ENCODE results near the gene TNFAIP1. TPM values are rescaled to one million over a fixed set of nuclear protein-coding genes. Genes with fewer than 3 reads are reported as not detected.

The TNFAIP1 gene
- total and polyA plus RNA-seq, 4 donors, result 11.7 to 68.9 (median 33.6) TPM

GRCh38 chr17:28330671-28331070 lies 4.9 kb upstream of the TNFAIP1 start:
- peaks cover 5 to 7% of the 10 kb centered on the region in 2 donors for H3K36me3 ChIP-seq (ENCODE audit: control insufficient read depth in 1 of 2, insufficient read depth in 2 of 2, low read length in 1 of 2)
- WGBS, 2 donors, result 89 to 90% methylated on average over 5 of the region's 5 CpGs
- no peak for ATAC-seq (ENCODE audit: low FRiP score)
- H3K27me3 ChIP-seq (ENCODE audit: control insufficient read depth in 1 of 2, insufficient read depth in 2 of 2, low read length in 1 of 2), result no peaks in the 10 kb centered on the region
- intact Hi-C loops (cut with DNase I), result loop anchor here (10.0 kb wide), 2 partner anchors 286 to 624 kb away; partner anchors contain the start of genes NLK (in 1 of the 2) and PHF12 (in 1 of the 2)
- H3K4me1 ChIP-seq (ENCODE audit: control insufficient read depth in 1 of 2, insufficient read depth in 2 of 2, low read length in 2 of 2), result no peaks in the 10 kb centered on the region
- no peaks in the 10 kb centered on the region for H3K9me3 ChIP-seq (ENCODE audit: control insufficient read depth, low read length)
- no peak overlapping the region for H3K4me3 ChIP-seq (ENCODE audit: low read length in 2 of 2)
- H3K27ac ChIP-seq (ENCODE audit: low read depth in 1 of 2, low read length in 2 of 2), result no peak overlapping the region
- DNase-seq, result peak in 1 of 2 donors; percentile 55

- Histone ChIP-seq H3K27me3 (ENCODE audit: control insufficient read depth in 1 of 2, insufficient read depth in 2 of 2, low read length in 1 of 2) (no peaks in the 10 kb centered on the region), H3K27ac (ENCODE audit: low read depth in 1 of 2, low read length in 2 of 2) (no peak overlapping the region), H3K4me3 (ENCODE audit: low read length in 2 of 2) (no peak overlapping the region), H3K4me1 (ENCODE audit: control insufficient read depth in 1 of 2, insufficient read depth in 2 of 2, low read length in 2 of 2) (peaks cover 0 to 5% of the 10 kb centered on the region in 2 donors), H3K9me3 (ENCODE audit: control insufficient read depth, low read length) (no peaks in the 10 kb centered on the region), H3K36me3 (ENCODE audit: control insufficient read depth in 1 of 2, insufficient read depth in 2 of 2, low read length in 1 of 2) (peaks cover 5 to 7% of the 10 kb centered on the region in 2 donors)
- WGBS, 2 donors, result 84 to 89% methylated on average over 6 of the region's 6 CpGs
- DNase-seq (no peak), ATAC-seq (ENCODE audit: low FRiP score) (no peak)
- intact Hi-C loops (cut with DNase I), result loop anchor here (10.0 kb wide), 2 partner anchors 287 to 623 kb away; partner anchors contain the start of genes NLK (in 1 of the 2) and PHF12 (in 1 of the 2)
Measured at GRCh38 chr17:28331891-28332420, 3.6 kb upstream of the TNFAIP1 start.

GRCh38 chr17:28333083-28333746 lies 2.3 kb upstream of the TNFAIP1 start:
- 54 to 59% methylated on average over 1 of the region's 1 CpG for WGBS, 2 donors
- no peaks in the 10 kb centered on the region for H3K9me3 ChIP-seq (ENCODE audit: control insufficient read depth, low read length)
- DNase-seq, result no peak

GRCh38 chr17:28334171-28334570 lies 1.4 kb upstream of the TNFAIP1 start:
- no peak overlapping the region for H3K27ac ChIP-seq (ENCODE audit: low read depth in 1 of 2, low read length in 2 of 2)
- intact Hi-C loops (cut with DNase I), result loop anchor here (2.0 to 10.0 kb wide), 3 partner anchors 15 to 621 kb away; partner anchors contain the start of genes NLK (in 1 of the 2), PHF12 (in 1 of the 2) and TMEM97 (in 1 of the 2)
- 48 to 51% methylated on average over 6 of the region's 6 CpGs for WGBS, 2 donors
- peaks cover 0 to 6% of the 10 kb centered on the region in 2 donors for H3K36me3 ChIP-seq (ENCODE audit: control insufficient read depth in 1 of 2, insufficient read depth in 2 of 2, low read length in 1 of 2)
- H3K27me3 ChIP-seq (ENCODE audit: control insufficient read depth in 1 of 2, insufficient read depth in 2 of 2, low read length in 1 of 2), result no peaks in the 10 kb centered on the region
- ATAC-seq (ENCODE audit: low FRiP score), result no peak
- H3K4me3 ChIP-seq (ENCODE audit: low read length in 2 of 2), result peak overlapping the region in 1 of 2 donors; percentile 43
- no peaks in the 10 kb centered on the region for H3K9me3 ChIP-seq (ENCODE audit: control insufficient read depth, low read length)
- peaks cover 0 to 6% of the 10 kb centered on the region in 2 donors for H3K4me1 ChIP-seq (ENCODE audit: control insufficient read depth in 1 of 2, insufficient read depth in 2 of 2, low read length in 2 of 2)
- no peak for DNase-seq

More at GRCh38 chr17:28333083-28333746, 2.3 kb upstream of the TNFAIP1 start:
- Histone ChIP-seq H3K4me1 (ENCODE audit: control insufficient read depth in 1 of 2, insufficient read depth in 2 of 2, low read length in 2 of 2) (peaks cover 0 to 6% of the 10 kb centered on the region in 2 donors), H3K36me3 (ENCODE audit: control insufficient read depth in 1 of 2, insufficient read depth in 2 of 2, low read length in 1 of 2) (peaks cover 0 to 7% of the 10 kb centered on the region in 2 donors), H3K4me3 (ENCODE audit: low read length in 2 of 2) (no peak overlapping the region), H3K27ac (ENCODE audit: low read depth in 1 of 2, low read length in 2 of 2) (no peak overlapping the region), H3K27me3 (ENCODE audit: control insufficient read depth in 1 of 2, insufficient read depth in 2 of 2, low read length in 1 of 2) (no peaks in the 10 kb centered on the region)
- no peak for ATAC-seq (ENCODE audit: low FRiP score)
- intact Hi-C loops (cut with DNase I), result loop anchor here (10.0 kb wide), 2 partner anchors 288 to 622 kb away; partner anchors contain the start of genes NLK (in 1 of the 2) and PHF12 (in 1 of the 2)

- Histone ChIP-seq H3K27me3 (ENCODE audit: control insufficient read depth in 1 of 2, insufficient read depth in 2 of 2, low read length in 1 of 2) (no peaks in the 10 kb centered on the region), H3K4me3 (ENCODE audit: low read length in 2 of 2) (peak overlapping the region; percentile 43 to 73), H3K36me3 (ENCODE audit: control insufficient read depth in 1 of 2, insufficient read depth in 2 of 2, low read length in 1 of 2) (peaks cover 0 to 6% of the 10 kb centered on the region in 2 donors), H3K27ac (ENCODE audit: low read depth in 1 of 2, low read length in 2 of 2) (peak overlapping the region in 1 of 2 donors; percentile 69), H3K9me3 (ENCODE audit: control insufficient read depth, low read length) (no peaks in the 10 kb centered on the region), H3K4me1 (ENCODE audit: control insufficient read depth in 1 of 2, insufficient read depth in 2 of 2, low read length in 2 of 2) (peaks cover 0 to 6% of the 10 kb centered on the region in 2 donors)
- WGBS, 2 donors, result 3 to 4% methylated on average over 18 of the region's 18 CpGs
- ATAC-seq (ENCODE audit: low FRiP score) (no peak), DNase-seq (no peak)
- intact Hi-C loops (cut with DNase I), result loop anchor here (2.0 to 10.0 kb wide), 4 partner anchors 16 to 620 kb away; partner anchors contain the start of genes PHF12 (in 2 of the 2), NLK (in 1 of the 2) and TMEM97 (in 1 of the 2)
Measured at GRCh38 chr17:28334666-28335200, 828 bp upstream of the TNFAIP1 start.

GRCh38 chr17:28335959-28336871 lies 654 bp downstream of the TNFAIP1 start:
- DNase-seq (peak; percentile 64 to 81), ATAC-seq (ENCODE audit: low FRiP score) (peak; percentile 37)
- peaks cover 0 to 6% of the 10 kb centered on the region in 2 donors for H3K4me1 ChIP-seq (ENCODE audit: control insufficient read depth in 1 of 2, insufficient read depth in 2 of 2, low read length in 2 of 2)
- H3K27ac ChIP-seq (ENCODE audit: low read depth in 1 of 2, low read length in 2 of 2), result peak overlapping the region; percentile 15 to 66
- H3K27me3 ChIP-seq (ENCODE audit: control insufficient read depth in 1 of 2, insufficient read depth in 2 of 2, low read length in 1 of 2), result no peaks in the 10 kb centered on the region
- peaks cover 0 to 1% of the 10 kb centered on the region in 2 donors for H3K36me3 ChIP-seq (ENCODE audit: control insufficient read depth in 1 of 2, insufficient read depth in 2 of 2, low read length in 1 of 2)
- no peaks in the 10 kb centered on the region for H3K9me3 ChIP-seq (ENCODE audit: control insufficient read depth, low read length)
- intact Hi-C loops (cut with DNase I), result loop anchor here (2.0 to 10.0 kb wide), 5 partner anchors 17 to 619 kb away; partner anchors contain the start of genes PHF12 (in 2 of the 2), NLK (in 1 of the 2), POLDIP2 (in 1 of the 2) and TMEM97 (in 1 of the 2)
- 4 to 5% methylated on average over 27 to 29 of the region's 29 CpGs for WGBS, 2 donors
- H3K4me3 ChIP-seq (ENCODE audit: low read length in 2 of 2), result peak overlapping the region; percentile 48 to 70

- 22 to 31% methylated on average over 5 of the region's 5 CpGs for WGBS, 2 donors
- peaks cover 0 to 6% of the 10 kb centered on the region in 2 donors for H3K4me1 ChIP-seq (ENCODE audit: control insufficient read depth in 1 of 2, insufficient read depth in 2 of 2, low read length in 2 of 2)
- DNase-seq, result no peak
- peaks cover 0 to 11% of the 10 kb centered on the region in 2 donors for H3K36me3 ChIP-seq (ENCODE audit: control insufficient read depth in 1 of 2, insufficient read depth in 2 of 2, low read length in 1 of 2)
- H3K27ac ChIP-seq (ENCODE audit: low read depth in 1 of 2, low read length in 2 of 2), result peak overlapping the region; percentile 12 to 49
- no peaks in the 10 kb centered on the region for H3K27me3 ChIP-seq (ENCODE audit: control insufficient read depth in 1 of 2, insufficient read depth in 2 of 2, low read length in 1 of 2)
- no peak for ATAC-seq (ENCODE audit: low FRiP score)
- no peaks in the 10 kb centered on the region for H3K9me3 ChIP-seq (ENCODE audit: control insufficient read depth, low read length)
- H3K4me3 ChIP-seq (ENCODE audit: low read length in 2 of 2), result no peak overlapping the region
- intact Hi-C loops (cut with DNase I), result loop anchor here (5.0 to 10.0 kb wide), 3 partner anchors 293 to 617 kb away; partner anchors contain the start of genes PHF12 (in 2 of the 2) and NLK (in 1 of the 2)
Measured at GRCh38 chr17:28338056-28338768, 2.7 kb downstream of the TNFAIP1 start.
